IPS DF 19.7 (cell line): Measurements from ENCODE around the gene ESR1.
"Not testable (repeated sequence)": the region's sequence is repeated elsewhere in the genome, so short reads cannot be mapped to it uniquely, and the experiment has no call there.

Experiments used
- DNase-seq: peaks from one replicate; pipeline ENCODE4 v3.0.0-alpha.2; 2013; ENCODE audit warnings: low read depth, low spot score

The ESR1 gene

GRCh38 chr6:151894426-151894825 is 86.9 kb downstream of the ESR1 start:
- DNase-seq, result not testable (repeated sequence)

DNA sequence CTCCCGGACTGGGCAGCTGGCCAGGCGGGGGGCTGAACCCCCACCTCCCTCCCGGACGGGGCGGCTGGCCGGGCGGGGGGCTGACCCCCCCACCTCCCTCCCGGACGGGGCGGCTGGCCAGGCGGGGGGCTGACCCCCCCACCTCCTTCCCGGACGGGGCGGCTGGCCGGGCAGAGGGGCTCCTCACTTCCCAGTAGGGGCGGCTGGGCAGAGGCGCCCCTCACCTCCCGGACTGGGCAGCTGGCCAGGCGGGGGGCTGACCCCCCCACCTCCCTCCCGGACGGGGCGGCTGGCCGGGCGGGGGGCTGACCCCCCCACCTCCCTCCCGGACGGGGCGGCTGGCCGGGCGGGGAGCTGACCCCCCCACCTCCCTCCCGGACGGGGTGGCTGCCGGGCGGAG is 91.7 kb downstream of the ESR1 start:
- not testable (repeated sequence) for DNase-seq

GRCh38 chr6:151899796-151900195 is 92.3 kb downstream of the ESR1 start:
- DNase-seq, result not testable (repeated sequence)

- DNase-seq, result no peak
Measured at GRCh38 chr6:151900256-151900655, 92.8 kb downstream of the ESR1 start.

- no peak for DNase-seq
Measured at GRCh38 chr6:151901009-151901411, 93.5 kb downstream of the ESR1 start.

DNA sequence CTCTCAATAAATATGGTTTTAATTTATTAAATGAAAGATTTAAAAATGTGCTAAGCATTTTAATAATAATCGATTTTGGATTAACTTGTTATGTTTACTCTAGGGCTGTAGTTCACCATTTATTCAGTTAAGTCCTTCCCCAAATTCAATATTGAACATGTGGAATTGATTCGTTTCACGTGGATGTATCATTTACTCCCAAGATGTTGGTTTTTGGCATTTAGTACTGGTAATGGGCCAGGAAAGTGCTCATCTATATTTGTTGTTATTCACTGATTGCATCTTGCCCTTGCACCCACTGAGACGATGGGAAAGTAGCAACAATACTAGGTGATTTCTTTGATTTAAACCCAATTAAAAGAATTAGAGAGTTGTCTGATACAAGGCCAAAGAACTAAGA is 97.1 kb downstream of the ESR1 start:
- DNase-seq, result no peak

- no peak for DNase-seq
Measured at GRCh38 chr6:151905072-151905471, 97.6 kb downstream of the ESR1 start.

- DNase-seq, result no peak
Measured at GRCh38 chr6:151905854-151906253, 98.4 kb downstream of the ESR1 start.

DNA sequence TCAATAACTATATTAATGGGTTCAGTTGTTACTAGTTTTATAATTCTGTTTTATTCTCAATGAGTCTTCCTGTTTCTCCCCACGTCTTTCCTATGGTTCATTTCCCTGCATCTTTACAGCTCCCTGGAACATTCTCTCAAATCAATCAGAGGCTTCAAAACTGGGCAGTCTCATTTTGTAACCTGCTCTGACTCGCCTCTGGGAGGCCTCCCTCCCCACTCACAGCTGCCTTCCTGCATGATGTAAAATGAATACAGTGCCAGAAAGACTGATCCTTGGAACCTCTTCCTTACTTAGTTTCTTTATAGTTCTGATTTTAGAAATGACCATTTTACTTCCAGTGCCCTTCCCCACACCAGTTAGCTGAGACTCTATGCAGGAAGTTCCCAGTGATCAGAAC is 103.9 kb downstream of the ESR1 start:
- no peak for DNase-seq

DNA sequence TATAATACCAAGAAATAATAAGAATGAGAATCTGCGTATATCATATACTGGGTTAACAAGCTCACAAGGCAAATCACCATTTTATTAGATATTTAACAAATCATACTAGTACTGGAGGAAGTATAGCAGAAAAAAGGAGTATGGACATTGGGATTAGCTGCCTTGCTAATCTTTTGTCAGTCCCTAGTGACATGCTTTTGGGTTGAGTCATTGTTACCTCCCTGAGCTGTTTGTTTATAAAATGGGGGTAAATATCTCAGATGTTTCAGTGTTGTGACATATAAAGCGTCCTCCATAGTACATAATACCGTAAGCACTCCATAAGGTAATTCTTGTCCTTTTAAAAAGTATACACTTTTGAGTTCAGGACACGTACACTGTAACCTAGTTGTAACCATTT is 107.0 kb downstream of the ESR1 start:
- DNase-seq, result no peak

DNA sequence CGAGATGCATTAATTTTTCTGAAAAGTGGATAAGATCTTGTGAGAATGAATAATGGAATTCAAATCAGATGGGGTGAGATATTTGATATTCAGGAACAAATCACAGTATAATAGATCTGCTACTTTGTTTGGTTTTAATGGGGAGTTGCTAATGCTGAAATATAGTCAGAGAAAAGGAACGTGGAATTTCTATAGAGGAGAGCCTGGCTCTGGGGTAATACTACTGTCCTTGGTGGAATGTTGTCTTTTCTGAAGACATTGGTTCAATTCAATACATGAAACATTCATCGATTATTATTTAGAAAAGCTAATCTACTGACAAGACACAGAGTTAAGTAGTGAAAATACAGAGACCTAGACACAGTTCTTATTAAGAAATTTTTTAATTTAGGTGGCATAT is 108.6 kb downstream of the ESR1 start:
- no peak for DNase-seq

DNA sequence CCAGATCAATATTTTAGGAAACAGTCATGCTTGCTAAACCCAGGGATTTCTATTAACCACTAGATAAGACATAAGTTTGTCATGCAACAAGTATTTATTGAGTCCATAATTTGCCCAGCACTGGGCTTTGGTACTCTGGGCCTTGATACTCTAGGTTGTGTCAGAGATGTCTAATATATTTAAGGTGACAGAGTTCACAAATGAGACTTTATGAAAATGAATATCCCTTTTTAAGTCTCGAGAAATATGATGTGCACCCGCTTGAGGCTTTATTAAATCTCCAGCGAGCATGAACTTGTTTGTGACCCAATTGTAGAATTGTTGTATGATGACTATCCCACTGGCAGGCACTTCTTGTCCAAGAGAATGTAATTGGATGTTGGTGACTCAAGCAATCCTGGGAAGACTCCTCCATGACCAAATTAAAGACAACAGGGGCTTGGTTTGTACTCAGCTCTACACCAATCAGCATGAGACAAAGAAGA is 109.2 kb downstream of the ESR1 start:
- DNase-seq, result no peak

DNA sequence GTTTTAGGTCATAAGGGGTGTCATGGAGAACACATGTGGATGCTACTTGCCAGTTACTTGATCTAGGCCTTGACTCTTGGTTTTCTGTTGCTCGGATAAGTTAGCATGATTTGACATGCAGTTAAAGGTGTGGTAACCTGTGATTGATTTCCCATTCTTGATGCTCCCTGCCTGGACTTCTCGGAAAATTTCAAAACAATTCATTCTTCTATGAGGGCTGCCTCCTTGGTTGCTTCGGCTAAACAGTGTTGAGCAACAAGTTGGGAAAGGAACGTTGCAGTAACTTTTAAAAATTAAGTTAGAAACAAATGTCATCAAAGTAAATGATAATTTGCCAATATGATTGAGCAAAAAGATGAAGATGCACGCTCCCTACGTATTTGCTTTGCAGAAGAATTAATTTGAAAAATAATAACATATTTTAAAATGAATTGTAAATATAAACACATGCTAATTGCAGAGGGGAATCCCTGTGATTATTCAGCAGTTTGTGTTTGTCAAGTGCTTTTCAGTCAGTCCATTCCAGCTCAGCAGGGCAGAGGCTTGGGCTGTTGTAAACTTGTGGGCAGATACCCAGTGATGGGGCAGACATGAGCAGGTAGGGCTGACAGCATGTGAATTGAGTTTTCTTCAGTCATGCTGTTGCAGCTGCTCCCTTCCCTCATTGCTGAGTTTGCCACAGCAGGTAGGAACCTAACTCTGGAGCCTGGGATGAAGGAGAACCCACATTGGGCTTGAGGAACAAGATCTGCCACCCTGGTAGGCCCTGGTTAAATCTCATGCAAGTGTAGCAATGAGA is 110.2 kb downstream of the ESR1 start:
- DNase-seq, result peak; percentile 3

DNA sequence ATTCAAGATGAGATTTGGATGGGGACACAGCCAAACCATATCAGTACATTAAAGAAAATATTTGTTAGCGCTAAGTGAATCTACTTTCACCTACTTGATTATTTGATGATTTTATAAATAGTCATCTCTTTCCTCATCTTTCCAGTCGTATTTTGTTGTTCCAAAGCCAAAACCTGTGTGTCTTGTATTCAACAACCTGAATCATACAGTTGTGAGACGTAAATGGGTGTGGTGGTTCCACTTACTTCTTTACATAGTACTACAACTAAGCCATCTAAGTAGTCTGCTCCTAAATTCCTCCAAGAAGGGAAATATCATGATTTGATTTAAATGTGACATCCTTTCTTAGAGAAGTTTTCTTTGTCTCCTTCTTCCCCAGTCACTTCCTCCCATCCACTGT is 132.8 kb downstream of the ESR1 start:
- no peak for DNase-seq

- DNase-seq, result no peak
Measured at GRCh38 chr6:151948002-151948743, 140.7 kb downstream of the ESR1 start.

- no peak for DNase-seq
Measured at GRCh38 chr6:151958332-151958731, 150.8 kb downstream of the ESR1 start.

DNA sequence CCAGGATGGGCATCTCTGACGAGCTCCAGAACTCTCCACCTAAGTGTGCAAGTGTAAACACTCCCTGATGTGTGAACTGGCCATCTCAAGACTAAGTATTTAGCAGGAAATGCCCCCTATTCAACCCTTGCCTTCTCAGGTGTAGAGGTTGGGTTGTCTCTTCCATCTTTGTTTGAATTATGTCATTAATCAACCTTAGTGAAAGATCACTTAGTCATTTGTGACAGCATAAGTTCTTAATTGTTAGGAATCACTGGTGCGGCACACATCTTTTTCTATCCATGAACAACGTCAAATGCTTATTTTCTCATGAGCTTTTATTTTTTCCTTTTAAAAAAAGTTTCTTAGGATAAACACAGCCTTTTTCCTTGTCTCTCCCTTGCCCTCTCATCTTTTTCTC is 151.6 kb downstream of the ESR1 start:
- DNase-seq, result no peak

DNA sequence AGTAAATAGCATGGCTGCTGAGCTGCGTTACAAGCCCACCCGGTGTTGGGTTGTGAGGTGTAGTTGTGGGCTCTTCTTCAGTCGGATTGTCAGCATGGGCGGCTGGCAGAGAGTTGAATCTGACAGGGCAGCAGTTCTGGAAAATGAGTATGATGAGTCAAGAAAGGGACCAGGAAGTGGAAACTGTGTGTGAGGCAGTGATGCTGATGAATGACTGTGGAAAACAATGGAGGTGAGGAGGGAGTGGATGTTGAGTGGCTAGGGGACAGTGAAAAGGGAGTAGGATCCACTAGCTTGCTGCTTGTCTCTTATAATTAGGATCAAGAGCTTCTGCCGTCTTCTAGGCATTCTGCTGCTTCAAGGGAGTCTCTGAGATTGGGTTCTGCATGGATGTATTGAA is 154.3 kb downstream of the ESR1 start:
- no peak for DNase-seq

- no peak for DNase-seq
Measured at GRCh38 chr6:151962246-151962846, 154.9 kb downstream of the ESR1 start.

DNA sequence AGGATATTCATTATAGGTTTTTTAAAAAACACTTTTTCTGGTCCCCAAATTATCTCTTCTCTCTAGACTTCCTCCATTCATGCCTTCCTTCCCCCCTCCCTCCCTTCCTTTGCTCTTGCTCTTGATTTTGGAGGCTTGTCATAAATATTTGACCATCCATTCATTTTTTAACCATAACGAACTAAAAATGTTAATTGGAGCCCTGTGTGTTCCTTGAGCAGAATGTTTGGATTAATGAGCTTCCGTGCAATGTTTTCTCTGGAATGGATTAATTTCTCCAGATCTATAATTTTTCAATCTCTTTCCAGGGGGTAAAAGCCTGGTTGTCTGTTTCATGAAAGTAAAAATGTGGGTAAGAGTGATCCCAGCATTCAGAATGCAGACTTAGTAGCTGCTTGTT is 155.5 kb downstream of the ESR1 start:
- DNase-seq, result no peak

- DNase-seq, result not testable (repeated sequence)
Measured at GRCh38 chr6:151964412-151964811, 156.9 kb downstream of the ESR1 start.

DNA sequence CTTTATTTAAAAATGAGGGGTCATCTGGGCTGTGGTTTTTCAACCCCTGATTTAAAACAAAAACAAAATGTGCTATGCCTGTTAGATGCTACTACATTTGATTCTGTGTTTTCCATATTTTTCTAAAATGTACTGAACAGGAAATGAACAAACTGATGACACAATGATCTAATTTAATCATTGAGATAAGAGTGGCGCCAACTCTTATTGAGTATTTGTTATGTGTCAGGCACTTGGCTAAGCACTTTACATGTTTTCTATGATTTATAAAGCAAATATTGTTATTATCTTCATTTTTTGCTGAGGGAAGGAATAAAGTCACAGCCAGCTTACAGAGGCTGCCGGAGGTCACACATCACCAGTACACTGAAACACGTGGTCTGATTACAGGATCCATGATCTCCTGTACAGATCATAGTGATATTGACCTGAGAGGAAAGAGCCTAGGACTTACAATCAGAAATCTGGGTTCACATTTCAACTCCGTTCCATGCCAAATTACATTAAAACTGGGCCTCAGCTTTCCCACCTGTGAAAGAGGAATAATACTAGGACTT is 166.7 kb downstream of the ESR1 start:
- no peak for DNase-seq
